NCI-H345 treated with DMSO at 0.1 percent for 48 hours (cell line): Measurements from ENCODE around the gene CCL7.
A peak's percentile ranks its signal among the peaks of the same experiment; 100 is the strongest.

Experiments
- DNase-seq: peaks from one replicate; lab custom pipeline; 2025; ENCODE audit not compliant: unreplicated experiment; lab: John Stamatoyannopoulos, UW

CCL7 gene

GRCh38 chr17:34246446-34246845 is 23.6 kb upstream of the CCL7 start:
- no peak for DNase-seq

DNA sequence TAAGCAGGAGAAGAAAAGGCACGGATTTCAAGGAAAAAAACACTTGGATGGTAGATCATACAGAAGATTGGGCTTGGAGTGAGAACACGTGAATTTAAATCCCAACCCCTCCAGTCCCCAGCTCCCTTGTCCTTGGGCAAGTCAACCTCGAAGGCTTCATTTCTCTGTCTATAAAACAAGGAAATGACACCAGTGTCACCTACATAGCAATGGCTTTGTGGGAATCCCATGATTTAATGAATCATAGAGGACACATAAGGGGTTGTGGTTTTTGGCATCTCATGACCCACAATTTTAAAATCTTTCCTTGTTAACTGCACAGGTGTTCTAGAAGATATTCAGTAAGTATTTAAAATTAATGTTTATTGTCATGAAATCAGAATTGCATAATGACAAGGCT is 23.1 kb upstream of the CCL7 start:
- no peak for DNase-seq

DNA sequence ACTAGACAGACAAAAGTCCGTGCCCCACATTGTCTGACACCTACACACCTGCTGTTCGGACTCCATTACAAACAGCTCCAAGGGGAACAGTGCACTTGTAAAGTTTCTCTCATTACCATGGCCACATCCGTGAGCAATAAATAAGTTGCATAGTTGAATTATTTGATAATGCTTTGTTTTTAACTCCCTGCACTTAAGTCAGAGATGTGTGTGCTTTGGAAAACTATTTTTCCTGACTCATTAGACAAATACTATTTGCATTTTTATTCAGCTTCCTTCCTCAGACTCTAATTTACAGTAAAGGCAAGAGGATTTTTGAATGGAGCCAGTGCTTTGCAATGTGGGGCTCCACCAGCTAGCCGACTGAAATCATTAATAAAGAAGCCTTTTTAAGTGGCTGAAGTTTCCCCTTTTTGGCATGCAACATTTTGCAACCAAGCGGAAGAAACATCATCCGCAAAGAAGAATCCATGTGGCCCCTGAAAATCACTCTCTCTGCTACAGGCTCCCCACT is 21.5 kb upstream of the CCL7 start:
- no peak for DNase-seq

DNA sequence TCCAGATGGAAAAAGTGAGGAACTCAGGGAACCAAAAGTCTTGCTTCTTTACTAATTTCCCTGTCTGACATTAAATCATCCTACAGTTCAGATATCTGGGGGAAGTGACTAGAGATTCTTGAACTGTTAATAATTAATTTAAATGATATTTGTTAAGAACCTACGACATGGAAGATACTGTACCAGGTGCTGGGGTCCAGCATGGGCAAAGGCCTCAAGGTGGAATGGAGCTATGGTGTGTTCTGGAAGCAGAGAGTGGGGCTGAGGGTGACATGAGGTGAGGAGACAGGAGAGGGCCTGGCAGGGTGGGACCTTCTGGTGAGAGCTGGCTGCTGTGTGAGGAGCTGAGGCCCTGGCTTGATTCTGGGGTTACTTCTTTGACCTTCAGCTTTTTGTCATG is 21.0 kb upstream of the CCL7 start:
- DNase-seq: no peak

GRCh38 chr17:34249478-34249877 is 20.5 kb upstream of the CCL7 start:
- DNase-seq: no peak

- no peak for DNase-seq
Measured at GRCh38 chr17:34251186-34251585, 18.8 kb upstream of the CCL7 start.

GRCh38 chr17:34252095-34252443 is 18.0 kb upstream of the CCL7 start:
- DNase-seq: no peak

DNA sequence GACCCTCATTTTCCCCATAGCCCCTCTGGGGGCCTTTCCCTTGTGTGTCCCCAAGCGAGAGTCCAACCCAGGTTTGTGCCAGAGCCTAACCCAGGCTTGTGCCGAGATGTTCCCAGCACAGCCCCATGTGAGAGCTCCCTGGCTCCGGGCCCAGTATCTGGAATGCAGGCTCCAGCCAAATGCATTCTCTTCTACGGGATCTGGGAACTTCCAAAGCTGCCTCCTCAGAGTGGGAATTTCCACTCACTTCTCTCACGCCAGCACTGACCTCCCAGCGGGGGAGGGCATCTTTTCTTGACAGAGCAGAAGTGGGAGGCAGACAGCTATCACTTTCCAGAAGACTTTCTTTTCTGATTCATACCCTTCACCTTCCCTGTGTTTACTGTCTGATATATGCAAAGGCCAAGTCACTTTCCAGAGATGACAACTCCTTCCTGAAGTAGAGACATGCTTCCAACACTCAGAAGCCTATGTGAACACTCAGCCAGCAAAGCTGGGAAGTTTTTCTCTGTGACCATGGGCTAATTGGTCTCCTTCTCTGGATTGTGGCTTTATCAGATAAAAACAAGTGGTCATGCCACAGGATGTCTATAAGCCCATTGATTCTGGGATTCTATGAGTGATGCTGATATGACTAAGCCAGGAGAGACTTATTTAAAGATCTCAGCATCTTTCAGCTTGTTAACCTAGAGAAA is 17.4 kb upstream of the CCL7 start:
- no peak for DNase-seq

DNA sequence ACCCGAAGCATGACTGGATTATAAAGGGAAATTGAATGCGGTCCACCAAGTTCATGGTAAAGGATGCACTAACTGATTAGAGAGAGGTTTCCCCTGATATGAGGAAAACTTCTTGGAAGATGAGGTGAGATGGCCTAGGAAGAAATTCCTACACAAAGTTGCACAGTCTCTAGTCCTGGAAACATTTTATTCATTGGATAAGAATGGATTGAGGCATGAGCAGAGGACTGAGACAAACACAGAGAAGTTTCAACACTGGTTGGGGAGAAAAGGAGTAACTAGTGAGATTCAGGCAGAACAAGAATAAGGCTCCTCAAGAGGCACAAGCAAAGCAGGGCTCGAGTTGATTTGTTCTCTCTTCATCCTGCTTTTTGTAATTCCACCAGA is 16.9 kb upstream of the CCL7 start:
- no peak for DNase-seq

GRCh38 chr17:34254146-34254545 is 15.9 kb upstream of the CCL7 start:
- no peak for DNase-seq

DNA sequence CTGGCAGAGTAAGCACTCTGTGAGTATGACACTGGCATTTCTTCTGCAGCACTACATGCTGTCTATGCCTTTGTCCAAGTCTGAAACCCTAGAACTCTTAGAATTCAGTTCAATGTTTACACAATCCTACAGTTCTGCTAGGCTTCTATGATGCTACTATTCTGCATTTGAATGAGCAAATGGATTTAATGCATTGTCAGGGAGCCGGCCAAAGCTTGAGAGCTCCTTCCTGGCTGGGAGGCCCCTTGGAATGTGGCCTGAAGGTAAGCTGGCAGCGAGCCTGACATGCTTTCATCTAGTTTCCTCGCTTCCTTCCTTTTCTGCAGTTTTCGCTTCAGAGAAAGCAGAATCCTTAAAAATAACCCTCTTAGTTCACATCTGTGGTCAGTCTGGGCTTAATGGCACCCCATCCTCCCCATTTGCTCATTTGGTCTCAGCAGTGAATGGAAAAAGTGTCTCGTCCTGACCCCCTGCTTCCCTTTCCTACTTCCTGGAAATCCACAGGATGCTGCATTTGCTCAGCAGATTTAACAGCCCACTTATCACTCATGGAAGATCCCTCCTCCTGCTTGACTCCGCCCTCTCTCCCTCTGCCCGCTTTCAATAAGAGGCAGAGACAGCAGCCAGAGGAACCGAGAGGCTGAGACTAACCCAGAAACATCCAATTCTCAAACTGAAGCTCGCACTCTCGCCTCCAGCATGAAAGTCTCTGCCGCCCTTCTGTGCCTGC is 15.2 kb upstream of the CCL7 start, which contains the start of gene CCL2:
Gene CCL2 (plus strand): TSS at position 635 of the 730 bp plus-strand sequence. CDS start 65 bp downstream, at position 700.
- peak; percentile 5 for DNase-seq

- DNase-seq: no peak
Measured at GRCh38 chr17:34255381-34255732, 14.7 kb upstream of the CCL7 start.

DNA sequence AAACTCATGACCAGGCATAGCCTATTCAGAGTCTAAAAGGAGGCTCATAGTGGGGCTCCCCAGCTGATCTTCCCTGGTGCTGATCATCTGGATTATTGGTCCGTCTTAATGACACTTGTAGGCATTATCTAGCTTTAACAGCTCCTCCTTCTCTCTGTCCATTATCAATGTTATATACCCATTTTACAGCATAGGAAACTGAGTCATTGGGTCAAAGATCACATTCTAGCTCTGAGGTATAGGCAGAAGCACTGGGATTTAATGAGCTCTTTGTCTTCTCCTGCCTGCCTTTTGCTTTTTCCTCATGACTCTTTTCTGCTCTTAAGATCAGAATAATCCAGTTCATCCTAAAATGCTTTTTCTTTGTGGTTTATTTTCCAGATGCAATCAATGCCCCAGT is 14.2 kb upstream of the CCL7 start:
- no peak for DNase-seq

GRCh38 chr17:34257299-34257985 is 12.6 kb upstream of the CCL7 start:
- DNase-seq: no peak

DNA sequence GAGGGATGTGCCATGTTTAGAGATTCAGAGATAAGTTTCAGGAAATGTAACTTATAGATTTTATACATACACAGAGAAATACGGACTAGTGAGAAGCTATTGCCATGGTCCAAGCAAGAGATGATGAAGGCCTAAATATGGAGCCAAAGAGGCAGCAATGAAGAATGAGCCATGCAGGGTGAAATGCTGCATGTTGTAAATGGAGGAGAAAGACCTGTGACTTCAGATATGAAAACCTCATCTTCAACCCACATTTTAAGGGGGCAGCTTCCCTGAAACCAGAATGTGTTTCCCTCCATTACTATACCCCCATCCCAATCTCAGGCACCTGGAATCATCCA is 12.1 kb upstream of the CCL7 start:
- no peak for DNase-seq

DNA sequence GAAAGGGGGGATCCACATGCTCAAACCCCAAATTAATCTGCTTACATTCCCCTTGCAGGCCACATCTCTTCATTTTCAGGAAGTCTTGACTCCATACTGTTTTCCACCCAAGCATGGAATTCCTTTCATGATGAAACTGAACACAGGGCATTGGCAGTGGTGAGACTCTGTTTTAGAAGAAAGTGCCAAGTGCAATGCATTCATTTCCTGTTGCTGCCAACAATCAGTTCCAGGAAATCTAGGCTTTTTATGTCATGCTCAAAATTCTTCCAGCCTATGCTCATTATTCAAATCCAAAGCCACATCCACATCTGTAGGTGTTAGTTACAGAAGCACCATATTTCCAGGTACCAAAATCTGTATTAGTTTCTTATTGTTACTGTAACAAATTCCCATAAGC is 10.9 kb upstream of the CCL7 start:
- DNase-seq: no peak

DNA sequence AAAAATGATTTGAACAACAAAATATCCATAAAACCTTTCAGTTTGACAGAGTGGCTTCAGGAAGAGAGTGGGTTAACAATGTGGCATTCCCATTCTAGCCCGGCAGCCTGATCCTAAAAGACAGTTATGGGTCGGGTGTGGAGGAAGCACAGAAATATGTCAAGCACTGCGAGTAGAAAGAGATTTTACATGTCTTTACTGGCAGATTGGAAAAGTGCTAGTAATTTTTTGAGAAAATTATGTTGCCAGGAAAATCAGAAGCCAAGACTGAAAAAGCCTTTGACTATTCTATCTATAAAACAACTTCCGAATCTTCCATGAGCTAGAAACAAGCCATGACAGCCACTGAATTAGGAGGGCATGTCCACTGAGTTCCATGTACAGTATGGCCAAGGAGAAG is 9.2 kb upstream of the CCL7 start:
- no peak for DNase-seq

- no peak for DNase-seq
Measured at GRCh38 chr17:34261568-34262337, 8.3 kb upstream of the CCL7 start.

DNA sequence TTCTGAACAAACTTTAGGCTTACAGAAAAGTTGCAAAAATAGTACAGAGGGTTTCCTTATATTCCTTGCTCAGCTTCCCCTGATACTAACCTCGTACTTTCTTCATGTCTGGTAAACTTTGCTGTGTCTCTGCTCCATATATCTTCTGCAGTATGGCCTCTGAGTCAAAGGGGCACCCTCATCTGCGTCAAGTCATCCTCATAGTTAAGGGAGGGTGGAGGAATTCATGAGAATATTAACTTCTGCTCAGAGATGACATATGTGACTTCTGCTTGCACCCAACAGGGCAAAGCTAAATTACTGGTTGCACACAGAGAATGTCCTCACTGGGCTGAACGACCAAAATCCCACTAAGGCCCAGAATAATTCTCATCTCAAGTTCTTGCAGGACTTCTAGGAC is 4.3 kb upstream of the CCL7 start:
- DNase-seq: no peak

DNA sequence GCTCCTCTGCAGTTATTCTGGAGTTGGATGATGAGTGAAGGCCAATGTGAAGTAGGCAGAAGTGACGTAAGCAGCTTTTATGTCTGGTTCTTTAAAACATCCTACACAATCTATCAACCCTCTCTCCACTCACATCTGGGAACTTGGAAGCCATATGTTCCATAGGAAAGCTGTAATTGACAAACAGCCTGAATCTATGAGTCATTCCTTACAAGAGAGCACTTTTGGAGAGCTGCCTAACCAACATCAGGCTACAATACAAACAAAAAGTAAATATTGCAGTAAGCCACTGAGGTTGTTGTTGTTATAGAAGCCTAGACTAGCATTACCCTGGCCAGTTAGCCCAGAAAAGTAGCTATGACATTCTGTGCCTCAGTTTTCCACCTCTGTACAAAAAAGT is 5.9 kb downstream of the CCL7 start:
- DNase-seq: peak; percentile 40

- DNase-seq: no peak
Measured at GRCh38 chr17:34276826-34277225, 6.8 kb downstream of the CCL7 start.

DNA sequence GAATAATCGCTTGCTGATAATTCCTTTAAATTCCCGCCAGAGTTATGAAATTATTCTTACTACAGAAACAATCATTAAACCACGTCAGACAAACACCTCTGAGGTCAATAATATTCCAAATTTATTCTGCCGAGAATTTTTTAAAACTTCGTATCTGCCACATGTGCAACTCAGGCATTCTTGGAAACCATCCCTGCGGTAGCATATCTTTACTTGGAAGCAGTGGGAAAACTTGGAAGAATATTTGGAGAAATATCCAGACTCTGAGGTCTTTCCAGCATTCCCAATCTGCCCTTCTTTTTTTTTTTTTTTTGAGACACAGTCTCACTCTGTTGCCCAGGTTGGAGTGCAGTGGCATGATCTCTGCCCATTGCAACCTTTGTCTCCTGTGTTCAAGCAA is 13.6 kb downstream of the CCL7 start:
- DNase-seq: no peak
